Neural progenitor cell (in vitro differentiated cells): ENCODE measurements around the gene P2RX4.

Experiments
- CTCF ChIP-seq: fragments of 200-600 bp; sonication (generic); IDR thresholded peaks from 2 replicates; pipeline ENCODE4 v1.5.1; 2017; ENCODE audit warnings: antibody characterized with exemption, mild to moderate bottlenecking
- EZH2 ChIP-seq: fragments of 200-600 bp; sonication (generic); IDR thresholded peaks from 2 replicates; pipeline ENCODE4 v1.6.1; 2017; ENCODE audit warnings: antibody characterized with exemption, mild to moderate bottlenecking, moderate library complexity

GRCh38 chr12:121212875-121213274 lies 2.9 kb downstream of the P2RX4 start:
- TF ChIP-seq CTCF (no peak), EZH2 (no peak)
